NCI-H2081 treated with DMSO at 0.1 percent for 48 hours (cell line): ENCODE data around the gene TEFM.
"Not testable (repeated sequence)": the region's sequence is repeated elsewhere in the genome, so short reads cannot be mapped to it uniquely, and the experiment has no call there.

ENCODE experiments used
- DNase-seq: peaks from one replicate; lab custom pipeline; 2025; lab: John Stamatoyannopoulos, UW

Gene TEFM

GRCh38 chr17:30906101-30906911 is at the start of gene TEFM:
Gene TEFM (minus strand): TSS chr17:30906238. CDS start chr17:30906198, 40 bp downstream.
- DNase-seq = no peak

- no peak for DNase-seq
These were observed 48.2 kb upstream of the TEFM start for GRCh38 chr17:30954046-30954830.

- no peak for DNase-seq
These were observed 46.8 kb upstream of the TEFM start for GRCh38 chr17:30952638-30953393.

- peak; percentile 34 for DNase-seq
These were observed 44.8 kb upstream of the TEFM start for GRCh38 chr17:30950669-30951399.

- no peak for DNase-seq
These were observed 44.2 kb upstream of the TEFM start for GRCh38 chr17:30950189-30950588.

- DNase-seq = no peak
These were observed 41.8 kb upstream of the TEFM start for GRCh38 chr17:30947796-30948195.

- DNase-seq = no peak
These were observed 36.5 kb upstream of the TEFM start for GRCh38 chr17:30942308-30943079.

GRCh38 chr17:30939051-30939689 is 33.1 kb upstream of the TEFM start:
- DNase-seq = no peak

- no peak for DNase-seq
These were observed 27.9 kb upstream of the TEFM start for GRCh38 chr17:30933966-30934365.

GRCh38 chr17:30931582-30931981 is 25.5 kb upstream of the TEFM start:
- DNase-seq = not testable (repeated sequence)

- no peak for DNase-seq
These were observed 24.5 kb upstream of the TEFM start for GRCh38 chr17:30930495-30930894.

- DNase-seq = not testable (repeated sequence)
These were observed 23.8 kb upstream of the TEFM start for GRCh38 chr17:30929861-30930260.

- no peak for DNase-seq
These were observed 23.1 kb upstream of the TEFM start for GRCh38 chr17:30929081-30929633.

- no peak for DNase-seq
These were observed 22.5 kb upstream of the TEFM start for GRCh38 chr17:30928584-30928983.

- DNase-seq = no peak
These were observed 21.7 kb upstream of the TEFM start for GRCh38 chr17:30927756-30928155.

- no peak for DNase-seq
These were observed 20.5 kb upstream of the TEFM start for GRCh38 chr17:30926516-30926915.

- DNase-seq = no peak
These were observed 18.3 kb upstream of the TEFM start for GRCh38 chr17:30924341-30924740.

GRCh38 chr17:30922235-30923030 is 16.4 kb upstream of the TEFM start:
- no peak for DNase-seq

GRCh38 chr17:30921544-30922196 is 15.6 kb upstream of the TEFM start, which contains the start of gene ADAP2:
Gene ADAP2 (plus strand): TSS chr17:30921945. CDS start chr17:30922015, 70 bp downstream.
- no peak for DNase-seq
